ENCODE results near the gene TYSND1.
"Not testable (repeated sequence)": the region's sequence is repeated elsewhere in the genome, so short reads cannot be mapped to it uniquely, and the experiment has no call there.

TYSND1 gene

DNA sequence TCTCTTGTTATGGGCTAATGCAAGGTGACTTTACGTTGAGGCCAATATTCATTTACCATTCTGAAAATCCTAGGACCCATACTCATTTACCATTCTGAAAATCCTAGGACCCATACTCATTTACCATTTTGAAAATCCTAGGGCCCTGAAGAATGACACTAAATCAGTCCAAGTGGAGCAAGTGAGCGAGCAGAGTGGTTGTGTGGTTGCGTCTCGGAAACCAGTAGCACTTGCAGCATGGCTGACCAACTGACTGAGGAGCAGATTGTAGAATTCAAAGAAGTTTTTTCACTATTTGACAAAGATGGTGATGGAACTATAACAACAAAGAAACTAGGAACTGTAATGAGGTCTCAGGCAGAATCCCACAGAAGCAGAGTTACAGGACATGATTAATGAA is 16.9 kb upstream of the TYSND1 start:
- DNase-seq, result no peak

- no peak for DNase-seq
These were observed 16.3 kb upstream of the TYSND1 start for GRCh38 chr10:70162892-70163201.

GRCh38 chr10:70162151-70162891 is 15.8 kb upstream of the TYSND1 start:
- no peak for DNase-seq

DNA sequence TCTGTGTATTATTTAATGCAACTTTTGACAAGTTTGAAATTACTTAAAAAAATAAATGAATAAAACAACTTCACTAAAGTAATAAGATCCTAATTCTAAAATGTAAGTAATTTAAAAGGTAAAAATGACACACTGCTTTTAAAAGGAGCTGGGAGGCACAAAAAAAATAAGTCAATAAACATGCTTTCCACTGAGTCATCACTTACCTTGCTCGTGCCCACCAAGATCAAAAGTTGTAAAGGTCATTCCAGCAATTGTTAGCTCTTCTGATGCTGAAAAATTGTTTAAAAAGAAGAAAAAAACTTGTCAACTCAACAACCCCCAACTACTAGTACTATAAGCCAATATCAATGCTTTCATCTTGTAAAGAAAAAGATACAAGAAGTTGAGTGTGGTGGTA is 14.3 kb upstream of the TYSND1 start:
- DNase-seq, result no peak

- not testable (repeated sequence) for DNase-seq
These were observed 12.9 kb upstream of the TYSND1 start for GRCh38 chr10:70159366-70159765.

GRCh38 chr10:70158113-70158512 is 11.6 kb upstream of the TYSND1 start:
- DNase-seq, result no peak

GRCh38 chr10:70155255-70155838 is 8.8 kb upstream of the TYSND1 start:
- DNase-seq, result no peak

DNA sequence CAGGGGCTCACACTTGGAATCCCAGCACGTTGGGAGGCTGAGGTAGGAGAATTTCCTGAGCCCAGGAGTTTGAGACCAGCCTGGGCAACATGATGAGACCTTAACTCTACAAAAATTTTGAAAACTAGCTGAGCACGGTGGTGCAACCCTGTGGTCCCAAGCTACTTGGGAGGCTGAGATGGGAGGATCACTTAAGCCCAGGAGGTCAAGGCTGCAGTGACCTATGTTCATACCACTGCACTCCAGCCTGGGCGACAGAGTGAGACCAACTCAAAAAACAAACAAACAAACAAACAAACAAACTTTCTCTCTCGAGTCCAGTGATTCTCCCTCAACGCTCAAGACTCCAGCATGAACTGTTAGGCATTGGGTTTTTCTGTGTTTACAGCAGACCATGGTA is 2.0 kb upstream of the TYSND1 start:
- DNase-seq, result no peak

GRCh38 chr10:70147259-70147625 is 742 bp upstream of the TYSND1 start:
- no peak for DNase-seq

DNA sequence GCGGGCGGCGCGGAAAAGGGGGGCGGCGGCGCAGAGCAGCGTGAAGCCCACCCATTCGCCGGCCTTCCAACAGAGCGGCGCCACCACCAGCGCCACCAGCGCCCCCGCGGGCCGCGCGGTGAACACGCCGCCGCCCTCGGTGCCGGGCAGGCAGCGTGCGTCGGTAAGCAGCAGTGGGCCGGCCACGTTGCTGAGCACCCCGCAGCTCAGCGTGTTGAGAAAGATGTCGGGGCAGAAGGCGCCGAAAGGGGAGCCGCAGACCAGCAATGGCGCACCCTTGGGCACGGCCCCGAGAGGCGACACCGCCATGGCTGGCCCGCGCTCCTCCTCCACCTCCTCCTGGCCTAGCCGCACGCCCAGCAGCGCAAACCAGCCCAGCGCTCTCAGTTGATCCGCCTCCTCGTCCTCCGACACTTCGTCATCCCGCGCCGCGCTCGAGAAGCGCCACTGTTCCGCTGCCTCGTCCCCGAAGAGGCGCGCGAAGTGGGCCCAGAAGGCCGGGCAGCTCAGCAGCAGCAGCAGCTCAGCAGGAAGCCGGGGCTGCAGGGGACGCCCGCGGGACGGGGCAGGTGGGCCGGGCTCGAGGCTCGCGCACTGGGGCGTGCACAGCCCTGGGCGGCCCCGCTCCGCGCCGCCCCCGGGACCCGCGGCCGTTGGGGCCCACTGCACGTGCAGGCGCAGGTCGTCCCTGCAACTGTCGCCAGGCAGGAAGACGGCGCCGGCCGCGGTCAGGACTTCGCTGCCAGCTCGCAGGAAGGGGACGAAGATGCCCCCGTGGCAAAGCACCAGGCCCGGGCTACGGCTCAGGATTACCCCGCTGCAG is 623 bp downstream of the TYSND1 start:
- DNase-seq, result no peak

GRCh38 chr10:70145166-70145665 is 1.3 kb downstream of the TYSND1 start:
- no peak for DNase-seq

DNA sequence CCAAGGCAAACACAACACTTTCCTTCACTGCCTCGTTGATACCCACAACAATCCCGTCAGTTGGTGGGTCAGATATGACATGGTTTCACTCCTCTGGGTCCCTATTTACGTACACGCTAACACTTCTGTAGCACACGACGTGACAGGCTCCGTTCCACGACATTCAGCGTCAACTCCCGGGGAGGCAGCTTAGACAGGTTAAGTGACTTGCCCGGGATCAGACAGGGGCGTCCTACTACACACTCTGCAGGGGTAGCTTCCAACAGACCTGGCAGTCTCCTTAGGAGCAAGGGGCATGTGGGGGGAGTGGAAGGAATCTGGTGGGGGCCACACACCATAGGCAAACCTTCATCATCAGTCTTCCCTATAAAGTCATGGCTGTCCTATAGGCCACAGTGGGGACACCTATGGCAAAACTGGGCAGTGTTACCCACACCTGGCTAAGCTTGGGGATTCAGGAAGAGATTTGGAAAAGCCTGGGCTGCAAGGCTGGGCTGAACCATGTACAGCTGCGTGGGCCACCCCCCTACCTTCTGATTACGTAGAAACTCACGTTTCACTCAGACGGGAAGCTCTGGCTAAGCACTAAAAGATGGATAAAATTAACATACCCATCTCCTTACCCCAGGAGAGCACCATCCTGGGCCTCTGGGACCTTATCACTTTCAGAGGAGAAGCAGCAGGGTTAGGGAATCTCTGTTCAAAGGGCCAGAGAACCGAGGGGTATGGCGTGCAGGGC is 2.0 kb downstream of the TYSND1 start:
- DNase-seq, result no peak

DNA sequence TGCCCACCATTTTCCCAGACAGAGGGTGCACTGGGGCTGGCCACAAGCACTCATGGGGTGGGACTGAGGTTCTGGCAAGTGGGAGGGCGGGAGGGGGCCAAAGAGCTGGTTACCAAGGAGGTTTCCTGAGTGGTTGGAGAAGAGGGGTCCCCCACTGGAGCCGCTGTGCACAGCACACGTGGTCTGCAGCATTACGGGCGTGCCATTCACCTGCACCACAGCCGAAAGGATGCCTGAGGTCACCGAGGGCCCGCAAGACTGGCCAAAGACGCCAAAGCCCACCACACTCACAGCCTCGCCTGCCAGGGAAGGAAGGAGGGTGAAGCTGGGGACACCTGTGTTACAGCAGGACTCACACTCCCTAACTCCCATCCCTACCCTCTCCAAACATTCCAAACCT is 3.9 kb downstream of the TYSND1 start:
- no peak for DNase-seq

GRCh38 chr10:70140297-70140696 is 6.2 kb downstream of the TYSND1 start:
- no peak for DNase-seq

DNA sequence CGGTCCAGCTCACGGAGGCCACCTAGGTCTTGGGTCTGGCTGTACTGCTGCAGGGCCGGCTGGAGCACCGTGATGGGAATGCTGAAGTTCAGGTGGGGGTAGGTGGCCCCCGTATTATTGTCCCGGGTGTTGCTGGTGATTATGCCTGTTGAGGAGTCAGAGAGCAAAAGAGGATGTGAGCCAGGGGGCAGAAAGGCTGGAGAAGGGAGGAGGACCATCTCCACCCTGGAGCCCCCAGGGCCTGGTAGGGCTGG is 6.6 kb downstream of the TYSND1 start:
- no peak for DNase-seq

GRCh38 chr10:70139151-70139996 is 7.1 kb downstream of the TYSND1 start:
- DNase-seq, result no peak

DNA sequence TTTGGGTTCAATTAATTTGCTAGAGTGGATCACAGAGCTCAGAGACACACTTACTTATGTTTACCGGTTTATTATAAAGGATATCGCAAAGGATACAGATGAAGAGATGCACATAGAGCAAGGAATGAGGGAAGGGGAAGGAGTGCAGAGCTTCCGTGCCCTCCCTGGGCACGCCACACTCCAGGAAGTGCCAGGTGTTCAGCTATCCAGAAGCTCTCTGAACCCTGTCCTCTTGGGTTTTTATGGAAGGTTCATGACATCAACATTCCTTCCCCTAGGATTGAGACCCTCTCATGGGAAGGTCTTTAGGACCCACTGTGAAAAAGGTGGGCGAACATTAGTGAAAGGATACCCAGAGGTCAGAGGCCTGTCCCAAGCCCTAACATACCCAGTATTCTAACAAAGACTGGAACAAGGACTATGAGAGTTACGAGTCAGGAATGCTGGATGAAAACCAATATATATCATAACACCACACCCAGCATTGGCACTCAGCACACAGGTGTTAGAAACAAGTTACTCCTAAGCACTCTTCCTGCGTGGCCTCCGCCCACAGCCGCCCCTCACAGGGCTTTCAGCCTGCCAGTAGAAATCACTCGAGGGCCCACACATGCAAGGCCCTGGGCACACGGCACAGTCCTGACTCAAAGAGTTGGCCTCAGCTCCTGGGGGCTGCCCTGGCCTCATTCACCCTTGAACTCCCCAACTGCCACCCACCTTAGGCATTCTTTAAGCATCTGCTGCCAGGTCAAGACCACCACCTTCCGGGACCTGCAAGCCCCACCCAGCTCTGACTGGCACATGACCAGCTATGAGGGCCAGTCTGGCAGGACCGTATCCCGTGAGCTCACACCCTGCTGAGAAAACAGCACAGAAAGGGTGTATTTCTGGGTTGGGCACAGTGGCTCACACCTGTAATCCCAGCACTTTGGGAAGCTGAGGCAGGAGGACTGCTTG is 8.3 kb downstream of the TYSND1 start:
- DNase-seq, result no peak

GRCh38 chr10:70137135-70137534 is 9.4 kb downstream of the TYSND1 start:
- DNase-seq, result no peak

GRCh38 chr10:70135684-70136083 is 10.8 kb downstream of the TYSND1 start:
- DNase-seq, result no peak

- no peak for DNase-seq
These were observed 11.5 kb downstream of the TYSND1 start for GRCh38 chr10:70135046-70135445.

All from DMS153 (cell line).